Measurements from ENCODE around the gene NPAS4.
"Not testable (repeated sequence)": the region's sequence is repeated elsewhere in the genome, so short reads cannot be mapped to it uniquely, and the experiment has no call there.

Gene NPAS4

GRCh38 chr11:66418168-66418985 is 2.5 kb upstream of the NPAS4 start:
- DNase-seq: peak; percentile 45

GRCh38 chr11:66418986-66419308 is 1.9 kb upstream of the NPAS4 start:
- no peak for DNase-seq

GRCh38 chr11:66419825-66420224 is 1.0 kb upstream of the NPAS4 start:
- DNase-seq: no peak

- peak; percentile 88 for DNase-seq
These were observed 814 bp downstream of the NPAS4 start for GRCh38 chr11:66421492-66422205.

- DNase-seq: no peak
These were observed 5.5 kb downstream of the NPAS4 start for GRCh38 chr11:66426314-66426713.

- DNase-seq: no peak
These were observed 8.1 kb downstream of the NPAS4 start for GRCh38 chr11:66428933-66429332.

- peak; percentile 70 for DNase-seq
These were observed 9.3 kb downstream of the NPAS4 start for GRCh38 chr11:66429983-66430602.

- DNase-seq: not testable (repeated sequence)
These were observed 10.5 kb downstream of the NPAS4 start for GRCh38 chr11:66431287-66431686.

GRCh38 chr11:66431871-66432329 is 11.1 kb downstream of the NPAS4 start:
- DNase-seq: not testable (repeated sequence)

- DNase-seq: no peak
These were observed 11.8 kb downstream of the NPAS4 start for GRCh38 chr11:66432597-66432996.

- no peak for DNase-seq
These were observed 17.2 kb downstream of the NPAS4 start for GRCh38 chr11:66437979-66438503.

GRCh38 chr11:66438504-66439466 is 17.9 kb downstream of the NPAS4 start, which contains the start of gene MRPL11:
Gene MRPL11, minus strand, starts transcription at chr11:66438848. Its CDS starts 94 bp downstream, at chr11:66438754.
- DNase-seq: peak; percentile 92

GRCh38 chr11:66440101-66440939 is 19.5 kb downstream of the NPAS4 start:
- not testable (repeated sequence) for DNase-seq

GRCh38 chr11:66440940-66441282 is 20.1 kb downstream of the NPAS4 start:
- DNase-seq: not testable (repeated sequence)

- no peak for DNase-seq
These were observed 22.8 kb downstream of the NPAS4 start for GRCh38 chr11:66443602-66444001.

- DNase-seq: no peak
These were observed 26.2 kb downstream of the NPAS4 start for GRCh38 chr11:66447012-66447411.

GRCh38 chr11:66448523-66448922 is 27.7 kb downstream of the NPAS4 start:
- DNase-seq: no peak

GRCh38 chr11:66450560-66450959 is 29.7 kb downstream of the NPAS4 start:
- no peak for DNase-seq

GRCh38 chr11:66451663-66452062 is 30.8 kb downstream of the NPAS4 start:
- DNase-seq: no peak

GRCh38 chr11:66454247-66454646 is 33.4 kb downstream of the NPAS4 start:
- DNase-seq: no peak

GRCh38 chr11:66454828-66455227 is 34.0 kb downstream of the NPAS4 start:
- no peak for DNase-seq

Measured in CD4-positive, alpha-beta T cell treated with Interleukin-21 for 1 hour (primary cell).